Cardiac muscle cell (in vitro differentiated cells and primary cell): ENCODE results near the gene ABCC8. TPM values are rescaled to one million over a fixed set of nuclear protein-coding genes. Genes with fewer than 3 reads are reported as not detected.

Source experiments
- DNase-seq, 2 donors: peaks; one replicate each; pipeline versions ENCODE4 v3.0.0 to v3.0.0-alpha.2; 2010 to 2017; ENCODE audit warnings: low read depth in 1 of 2, low spot score in 1 of 2
- H3K27ac ChIP-seq: fragments of 200-600 bp; sonication (generic); 2 replicates; pipeline ENCODE4 v1.5.1; 2016
- H3K27me3 ChIP-seq: fragments of 200-600 bp; sonication (generic); 2 replicates; pipeline ENCODE4 v1.6.0; 2016; ENCODE audit warnings: control low read depth
- H3K36me3 ChIP-seq: fragments of 200-600 bp; sonication (generic); 2 replicates; pipeline ENCODE4 v1.5.1; 2016; ENCODE audit warnings: control low read depth
- H3K4me1 ChIP-seq: fragments of 200-600 bp; sonication (generic); 2 replicates; pipeline ENCODE4 v1.8.1; 2017; ENCODE audit warnings: low read depth, mild to moderate bottlenecking, mixed run types
- H3K4me3 ChIP-seq: fragments of 200-600 bp; sonication (generic); 2 replicates; pipeline ENCODE4 v1.5.1; 2016; ENCODE audit warnings: mild to moderate bottlenecking
- H3K9me3 ChIP-seq: fragments of 200-600 bp; sonication (generic); 2 replicates; pipeline ENCODE4 v1.5.1; 2017; ENCODE audit warnings: low read depth, mild to moderate bottlenecking, control low read depth
- polyA plus RNA-seq: library from polyadenylated mRNA; unstranded; fragments of >200 nt; fragmentation: Nextera tagmentation; extraction: Ambion mirVana; gene quantifications from 2 replicates; pipeline ENCODE4 v1.2.1, GENCODE V29; 2016
- total RNA-seq: library from RNA; depleted of rRNA; stranded (reverse); fragments of >200 nt; gene quantifications from 2 replicates; pipeline ENCODE4 v1.2.3, GENCODE V29; 2016
- TF ChIP-seq, protein P1 (sequence below): IDR thresholded peaks from 2 replicates; pipeline ENCODE4 v1.5.1; 2012; ENCODE audit warnings: low read depth, mild to moderate bottlenecking, low read length

The ABCC8 gene
- total and polyA plus RNA-seq, 2 experiments from 2014 or later = 2.4 to 5.3 TPM

DNA sequence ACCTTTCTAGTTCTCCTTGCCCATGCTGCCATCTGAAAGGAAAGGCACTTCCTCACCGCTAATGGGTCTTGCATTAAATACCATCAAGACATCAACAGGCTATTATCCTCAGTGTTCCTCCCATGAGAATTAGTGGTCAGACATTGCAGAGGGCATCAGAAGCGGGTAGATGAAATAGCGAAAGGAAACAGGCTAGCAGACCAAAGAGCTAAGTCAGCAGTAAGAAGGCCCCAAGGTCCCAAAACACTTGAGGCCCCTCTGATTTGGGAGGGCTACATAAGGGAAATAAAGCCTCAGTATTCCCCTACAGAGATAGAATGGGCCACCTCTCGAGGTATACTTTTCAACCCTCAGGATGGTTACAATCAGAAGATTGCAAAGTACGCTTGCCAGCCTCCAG lies 101.1 kb downstream of the ABCC8 start:
- TF ChIP-seq, protein P1, sequence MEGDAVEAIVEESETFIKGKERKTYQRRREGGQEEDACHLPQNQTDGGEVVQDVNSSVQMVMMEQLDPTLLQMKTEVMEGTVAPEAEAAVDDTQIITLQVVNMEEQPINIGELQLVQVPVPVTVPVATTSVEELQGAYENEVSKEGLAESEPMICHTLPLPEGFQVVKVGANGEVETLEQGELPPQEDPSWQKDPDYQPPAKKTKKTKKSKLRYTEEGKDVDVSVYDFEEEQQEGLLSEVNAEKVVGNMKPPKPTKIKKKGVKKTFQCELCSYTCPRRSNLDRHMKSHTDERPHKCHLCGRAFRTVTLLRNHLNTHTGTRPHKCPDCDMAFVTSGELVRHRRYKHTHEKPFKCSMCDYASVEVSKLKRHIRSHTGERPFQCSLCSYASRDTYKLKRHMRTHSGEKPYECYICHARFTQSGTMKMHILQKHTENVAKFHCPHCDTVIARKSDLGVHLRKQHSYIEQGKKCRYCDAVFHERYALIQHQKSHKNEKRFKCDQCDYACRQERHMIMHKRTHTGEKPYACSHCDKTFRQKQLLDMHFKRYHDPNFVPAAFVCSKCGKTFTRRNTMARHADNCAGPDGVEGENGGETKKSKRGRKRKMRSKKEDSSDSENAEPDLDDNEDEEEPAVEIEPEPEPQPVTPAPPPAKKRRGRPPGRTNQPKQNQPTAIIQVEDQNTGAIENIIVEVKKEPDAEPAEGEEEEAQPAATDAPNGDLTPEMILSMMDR = no peak
- no peaks in the 10 kb centered on the region for H3K4me1 ChIP-seq
- no peak overlapping the region for H3K27ac ChIP-seq
- no peaks in the 10 kb centered on the region for H3K36me3 ChIP-seq
- no peak for DNase-seq
- H3K4me3 ChIP-seq = no peak overlapping the region
- H3K27me3 ChIP-seq = no peaks in the 10 kb centered on the region
- H3K9me3 ChIP-seq = no peaks in the 10 kb centered on the region

DNA sequence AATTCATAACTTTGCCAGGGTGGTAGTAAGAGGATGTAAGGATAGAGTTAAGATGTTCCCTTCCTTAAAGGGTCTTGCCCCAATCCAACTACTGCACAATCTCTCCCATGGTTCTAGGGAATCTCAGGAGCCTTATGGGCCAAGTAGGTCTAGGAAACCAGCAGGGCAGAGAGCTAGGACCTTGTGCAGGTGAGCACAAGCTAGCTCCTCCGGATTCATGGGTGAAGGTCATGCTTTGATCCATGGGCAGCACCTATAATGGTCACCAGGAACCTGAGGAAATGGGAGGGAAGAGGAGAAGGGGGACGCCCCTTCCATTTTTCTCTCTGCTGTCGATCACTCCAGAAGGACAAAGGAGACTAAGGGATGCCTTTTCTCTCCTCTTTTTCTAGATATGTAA lies 105.0 kb downstream of the ABCC8 start:
- Histone ChIP-seq H3K4me3 (no peak overlapping the region), H3K36me3 (no peaks in the 10 kb centered on the region), H3K9me3 (no peaks in the 10 kb centered on the region), H3K27ac (no peak overlapping the region), H3K4me1 (no peaks in the 10 kb centered on the region), H3K27me3 (no peaks in the 10 kb centered on the region)
- peak; percentile 25 to 66 for DNase-seq
- TF ChIP-seq, protein P1 = no peak

DNA sequence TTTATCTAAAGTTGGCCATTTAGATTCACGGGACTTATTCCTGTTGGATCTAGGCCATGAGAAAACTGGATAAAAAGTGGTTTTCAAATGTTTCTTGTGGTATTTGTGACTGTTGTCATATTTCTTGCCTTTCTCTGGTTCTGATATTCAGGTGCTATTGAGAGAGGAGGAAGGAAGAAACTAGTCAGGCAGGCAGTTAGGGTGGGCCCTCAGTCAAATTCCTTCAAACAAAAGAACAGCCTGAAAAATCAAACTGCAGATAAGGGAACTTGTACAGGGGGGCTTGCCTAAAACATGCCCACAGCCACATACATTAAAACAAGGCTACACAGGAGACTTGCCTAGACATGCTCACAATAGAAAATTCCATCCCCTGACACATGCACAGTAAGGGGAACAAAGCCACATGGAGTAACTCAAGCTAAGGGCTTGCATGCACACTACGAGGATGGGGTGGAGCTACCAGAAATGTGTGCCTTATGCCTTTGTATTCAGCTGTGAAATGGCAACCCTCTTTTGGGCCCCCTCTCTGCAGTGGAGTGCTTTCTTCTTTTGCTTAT lies 106.9 kb downstream of the ABCC8 start:
- Histone ChIP-seq H3K27ac (no peak overlapping the region), H3K36me3 (no peaks in the 10 kb centered on the region), H3K4me1 (no peaks in the 10 kb centered on the region), H3K9me3 (no peaks in the 10 kb centered on the region), H3K27me3 (no peaks in the 10 kb centered on the region), H3K4me3 (no peak overlapping the region)
- TF ChIP-seq, protein P1 = no peak
- no peak for DNase-seq

DNA sequence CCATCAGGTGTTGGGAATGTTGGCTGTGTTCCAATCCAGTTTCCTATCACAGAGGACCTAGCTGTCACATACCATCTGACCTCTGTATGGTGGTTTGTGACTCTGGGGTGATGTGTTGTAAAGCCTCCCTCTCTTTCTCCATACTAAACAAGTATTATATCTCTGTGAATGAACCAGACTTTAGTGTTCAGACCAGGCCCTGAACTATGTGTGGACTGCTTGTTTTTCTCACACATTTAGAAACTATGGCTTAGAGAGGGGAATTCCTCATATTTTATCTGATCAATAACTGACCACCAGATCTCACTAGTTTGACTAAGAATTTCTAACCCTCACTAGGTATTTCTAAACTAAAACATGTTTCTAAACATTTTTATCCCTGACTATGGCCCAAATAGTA lies 107.6 kb downstream of the ABCC8 start:
- Histone ChIP-seq H3K9me3 (no peaks in the 10 kb centered on the region), H3K27ac (no peak overlapping the region), H3K4me1 (no peaks in the 10 kb centered on the region), H3K27me3 (no peaks in the 10 kb centered on the region), H3K36me3 (no peaks in the 10 kb centered on the region), H3K4me3 (no peak overlapping the region)
- DNase-seq = no peak
- TF ChIP-seq, protein P1 = no peak

DNA sequence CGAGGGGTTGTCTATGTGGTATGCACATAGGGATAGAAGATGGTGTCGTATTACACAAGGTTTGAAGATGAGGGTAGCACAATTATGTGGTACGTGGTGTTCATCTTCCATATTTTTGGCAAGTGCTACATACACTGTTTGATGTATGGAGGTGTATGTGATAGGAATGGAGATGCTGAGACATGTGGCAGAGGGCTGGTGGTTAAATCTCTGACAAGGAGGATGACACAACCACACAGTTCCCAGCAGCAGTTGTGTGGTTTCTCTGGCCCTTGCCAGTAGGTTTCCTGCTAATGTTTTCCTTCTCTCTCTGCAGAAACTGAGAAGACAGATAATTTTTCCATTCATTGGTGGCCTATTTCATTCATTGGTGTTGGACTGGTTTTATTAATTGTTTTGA lies 108.1 kb downstream of the ABCC8 start:
- Histone ChIP-seq H3K9me3 (no peaks in the 10 kb centered on the region), H3K27me3 (no peaks in the 10 kb centered on the region), H3K36me3 (no peaks in the 10 kb centered on the region), H3K27ac (no peak overlapping the region), H3K4me3 (no peak overlapping the region), H3K4me1 (no peaks in the 10 kb centered on the region)
- DNase-seq = no peak
- TF ChIP-seq, protein P1 = no peak

DNA sequence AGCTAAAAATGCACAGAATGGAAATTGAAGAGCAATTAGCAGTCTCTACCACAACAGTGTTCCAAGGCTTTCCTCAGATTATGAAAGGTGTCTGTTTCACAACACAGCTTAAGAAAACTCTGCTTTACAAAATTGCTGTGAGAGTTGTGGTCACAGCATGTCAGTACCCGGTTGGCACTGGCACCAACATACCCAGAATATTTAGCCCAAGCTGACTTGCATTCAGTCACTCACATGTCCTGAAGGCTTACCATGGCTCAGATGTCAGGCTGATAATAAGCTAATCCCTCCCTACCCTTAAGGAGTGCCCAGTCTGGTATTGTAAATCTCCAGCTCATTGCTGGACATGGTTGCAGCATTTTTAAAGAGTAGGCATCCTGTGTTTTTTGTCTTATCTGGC lies 110.2 kb downstream of the ABCC8 start:
- TF ChIP-seq, protein P1 = no peak
- H3K9me3 ChIP-seq = no peaks in the 10 kb centered on the region
- H3K36me3 ChIP-seq = no peaks in the 10 kb centered on the region
- no peak overlapping the region for H3K4me3 ChIP-seq
- H3K4me1 ChIP-seq = no peaks in the 10 kb centered on the region
- no peak for DNase-seq
- H3K27me3 ChIP-seq = no peaks in the 10 kb centered on the region
- H3K27ac ChIP-seq = no peak overlapping the region
